ENCODE results near the gene CRIP2. TPM values are rescaled to one million over a fixed set of nuclear protein-coding genes. Genes with fewer than 3 reads are reported as not detected.

CRIP2 gene, protein sequence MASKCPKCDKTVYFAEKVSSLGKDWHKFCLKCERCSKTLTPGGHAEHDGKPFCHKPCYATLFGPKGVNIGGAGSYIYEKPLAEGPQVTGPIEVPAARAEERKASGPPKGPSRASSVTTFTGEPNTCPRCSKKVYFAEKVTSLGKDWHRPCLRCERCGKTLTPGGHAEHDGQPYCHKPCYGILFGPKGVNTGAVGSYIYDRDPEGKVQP
- total RNA-seq: 166 to 264 TPM (median 247 TPM) in 3 replicates
- long read RNA-seq, transcript CRIP2-203 (7 exons, 991 nt): minor isoform, 25 of 468 reads
- long read RNA-seq, transcript CRIP2-201 (8 exons, 1,857 nt): major isoform, 399 of 468 reads
- long read RNA-seq, partial matches to known transcripts: 6 of 468 reads
- long read RNA-seq, other reads (novel, unspliced or antisense): 29 of 468 reads

DNA sequence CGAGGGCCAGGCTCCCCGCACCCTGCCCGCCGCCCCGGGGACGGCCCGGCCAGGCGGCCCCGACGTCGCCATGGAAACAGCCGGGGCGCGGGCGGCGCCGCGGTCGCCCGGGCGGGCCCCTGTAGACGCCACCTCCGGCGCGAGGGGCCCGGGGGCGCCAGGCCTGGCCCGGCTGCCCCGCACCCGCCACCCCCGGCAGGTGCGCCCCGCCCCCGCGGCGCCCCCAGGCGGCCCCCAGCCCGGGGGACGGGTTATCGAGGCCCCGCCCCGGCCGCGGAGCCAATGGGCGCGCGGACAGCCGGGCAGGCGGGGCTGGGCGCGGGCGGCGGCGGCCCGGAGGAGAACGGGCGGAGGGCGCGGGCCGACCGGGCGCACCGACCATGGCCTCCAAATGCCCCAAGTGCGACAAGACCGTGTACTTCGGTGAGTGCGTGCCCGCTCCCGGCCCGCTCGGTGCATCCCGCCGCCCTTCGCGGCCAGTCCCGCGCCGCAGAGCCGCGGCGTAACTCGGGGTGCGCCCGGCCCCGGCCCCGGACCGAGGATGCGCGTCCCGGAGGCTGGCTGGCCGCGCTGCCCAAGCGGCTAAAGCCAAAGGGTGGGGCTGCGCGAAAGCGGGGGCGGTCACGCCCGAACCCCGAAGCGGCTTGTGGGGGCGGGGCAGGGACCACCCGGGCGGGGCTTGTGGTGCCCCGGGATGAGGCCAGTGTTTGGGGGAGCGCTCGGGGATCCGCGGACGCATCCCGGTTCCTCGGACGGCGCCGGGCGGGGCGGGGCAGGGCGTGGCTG is at the start of gene CRIP2:
CRIP2 (plus strand) TSS at position 339 of the 786 bp plus-strand sequence; CDS start at position 381, 42 bp downstream.
- H3K27me3 Mint-ChIP-seq (ENCODE audit: low read depth): no peaks in the 10 kb centered on the region
- no peaks in the 10 kb centered on the region for H3K9me3 Mint-ChIP-seq (ENCODE audit: low read depth)
- TF ChIP-seq, protein P1, sequence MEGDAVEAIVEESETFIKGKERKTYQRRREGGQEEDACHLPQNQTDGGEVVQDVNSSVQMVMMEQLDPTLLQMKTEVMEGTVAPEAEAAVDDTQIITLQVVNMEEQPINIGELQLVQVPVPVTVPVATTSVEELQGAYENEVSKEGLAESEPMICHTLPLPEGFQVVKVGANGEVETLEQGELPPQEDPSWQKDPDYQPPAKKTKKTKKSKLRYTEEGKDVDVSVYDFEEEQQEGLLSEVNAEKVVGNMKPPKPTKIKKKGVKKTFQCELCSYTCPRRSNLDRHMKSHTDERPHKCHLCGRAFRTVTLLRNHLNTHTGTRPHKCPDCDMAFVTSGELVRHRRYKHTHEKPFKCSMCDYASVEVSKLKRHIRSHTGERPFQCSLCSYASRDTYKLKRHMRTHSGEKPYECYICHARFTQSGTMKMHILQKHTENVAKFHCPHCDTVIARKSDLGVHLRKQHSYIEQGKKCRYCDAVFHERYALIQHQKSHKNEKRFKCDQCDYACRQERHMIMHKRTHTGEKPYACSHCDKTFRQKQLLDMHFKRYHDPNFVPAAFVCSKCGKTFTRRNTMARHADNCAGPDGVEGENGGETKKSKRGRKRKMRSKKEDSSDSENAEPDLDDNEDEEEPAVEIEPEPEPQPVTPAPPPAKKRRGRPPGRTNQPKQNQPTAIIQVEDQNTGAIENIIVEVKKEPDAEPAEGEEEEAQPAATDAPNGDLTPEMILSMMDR (IDR thresholded peaks at IDR 0.05): no peak
- H3K4me3 Mint-ChIP-seq (ENCODE audit: unreplicated experiment): peak within 1 kb of the TSS; percentile 79
- H3K27ac Mint-ChIP-seq (ENCODE audit: unreplicated experiment): peak within 1 kb of the TSS; percentile 83
- peaks cover under 1% of the 10 kb centered on the region for H3K36me3 Mint-ChIP-seq (ENCODE audit: low read depth)
- no peak for DNase-seq (ENCODE audit: low spot score)
- peaks cover 34% of the 10 kb centered on the region for H3K4me1 Mint-ChIP-seq (ENCODE audit: low read depth)

DNA sequence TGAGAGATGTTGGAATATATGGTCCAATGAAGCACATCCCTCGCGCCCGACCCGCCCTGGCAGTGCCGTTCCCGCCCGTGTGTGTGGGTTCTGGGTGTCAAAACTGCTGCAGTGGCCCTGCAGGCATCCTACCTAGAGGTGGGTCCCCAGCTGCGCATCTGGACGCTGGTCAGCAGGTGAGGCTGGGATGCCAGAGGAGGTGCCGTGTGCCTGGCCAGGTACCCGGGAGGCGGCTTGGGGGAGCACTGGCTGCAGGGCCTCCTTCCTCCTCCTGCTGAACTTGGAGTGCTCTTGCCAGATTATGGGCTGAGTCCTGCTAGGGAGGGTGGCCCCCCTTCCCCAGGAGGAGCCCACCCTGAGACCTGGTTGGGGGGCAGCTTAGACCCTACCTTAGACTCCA is 49.8 kb upstream of the CRIP2 start:
- no peaks in the 10 kb centered on the region for H3K27me3 Mint-ChIP-seq (ENCODE audit: low read depth)
- peaks cover 21% of the 10 kb centered on the region for H3K4me1 Mint-ChIP-seq (ENCODE audit: low read depth)
- no peak overlapping the region for H3K4me3 Mint-ChIP-seq (ENCODE audit: unreplicated experiment)
- no peaks in the 10 kb centered on the region for H3K9me3 Mint-ChIP-seq (ENCODE audit: low read depth)
- no peak overlapping the region for H3K27ac Mint-ChIP-seq (ENCODE audit: unreplicated experiment)
- TF ChIP-seq, protein P1 (IDR thresholded peaks at IDR 0.05): no peak
- DNase-seq (ENCODE audit: low spot score): no peak
- peaks cover 7% of the 10 kb centered on the region for H3K36me3 Mint-ChIP-seq (ENCODE audit: low read depth)

DNA sequence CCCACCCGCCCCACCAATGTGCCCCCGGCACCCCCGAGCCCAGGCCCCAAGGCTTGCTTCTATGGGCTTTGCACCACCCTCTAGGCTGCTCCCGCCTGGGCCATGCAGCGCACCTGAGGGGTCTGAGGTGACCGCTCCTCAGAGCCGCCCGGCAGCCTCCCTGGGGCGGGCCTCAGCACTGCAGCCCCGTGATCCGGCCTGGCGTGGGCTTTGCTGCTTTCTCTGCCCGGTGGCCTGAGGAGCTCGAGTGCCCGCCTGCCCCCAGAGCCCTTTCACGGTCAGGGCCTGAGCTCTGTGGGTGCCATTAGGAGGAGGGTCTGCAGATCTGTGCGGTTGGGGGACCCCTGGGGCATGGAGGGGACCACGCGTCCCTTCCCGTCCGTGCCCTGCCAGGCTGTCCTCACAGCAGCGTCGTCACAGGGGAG is 48.8 kb upstream of the CRIP2 start:
- H3K36me3 Mint-ChIP-seq (ENCODE audit: low read depth): peaks cover 11% of the 10 kb centered on the region
- H3K27ac Mint-ChIP-seq (ENCODE audit: unreplicated experiment): no peak overlapping the region
- TF ChIP-seq, protein P1 (IDR thresholded peaks at IDR 0.05): no peak
- H3K27me3 Mint-ChIP-seq (ENCODE audit: low read depth): no peaks in the 10 kb centered on the region
- peaks cover 2% of the 10 kb centered on the region for H3K9me3 Mint-ChIP-seq (ENCODE audit: low read depth)
- DNase-seq (ENCODE audit: low spot score): no peak
- no peak overlapping the region for H3K4me3 Mint-ChIP-seq (ENCODE audit: unreplicated experiment)
- peaks cover 29% of the 10 kb centered on the region for H3K4me1 Mint-ChIP-seq (ENCODE audit: low read depth)

DNA sequence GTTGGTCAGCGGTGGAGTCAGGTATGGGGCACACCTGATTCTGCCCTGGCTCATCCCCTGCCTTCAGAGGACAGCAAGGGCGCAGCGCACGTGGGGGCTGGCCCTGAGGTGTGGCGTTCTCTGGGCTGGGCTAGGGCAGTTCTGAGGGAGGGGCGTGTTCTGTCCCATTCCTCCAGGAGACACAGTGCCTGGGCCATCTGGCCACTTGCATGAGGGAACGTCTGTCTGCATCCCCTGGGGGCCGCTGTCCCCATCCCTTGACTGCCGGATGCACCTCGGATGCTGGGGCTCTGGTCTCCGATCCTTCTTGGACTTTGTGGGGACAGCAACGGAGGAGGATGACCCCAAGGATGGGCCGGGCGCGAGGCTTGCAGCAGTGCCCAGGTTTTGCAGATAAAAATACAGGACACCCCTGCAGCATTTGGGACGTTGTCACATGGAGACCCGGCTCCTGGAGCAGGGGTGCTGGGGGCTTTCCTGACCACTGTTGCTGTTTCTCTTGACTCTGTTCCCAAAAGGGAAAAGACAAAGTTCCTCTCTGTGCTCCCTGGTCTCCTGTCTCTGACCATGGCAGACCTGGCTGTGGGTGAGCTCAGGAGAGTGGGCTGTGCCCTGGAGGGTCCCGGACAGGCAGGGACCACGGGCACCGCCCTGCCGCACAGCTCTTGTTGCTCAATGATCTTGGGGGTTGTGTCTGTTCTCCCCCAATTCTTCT is 48.0 kb upstream of the CRIP2 start:
- H3K4me1 Mint-ChIP-seq (ENCODE audit: low read depth): peaks cover 26% of the 10 kb centered on the region
- TF ChIP-seq, protein P1 (IDR thresholded peaks at IDR 0.05): no peak
- no peaks in the 10 kb centered on the region for H3K27me3 Mint-ChIP-seq (ENCODE audit: low read depth)
- no peak overlapping the region for H3K4me3 Mint-ChIP-seq (ENCODE audit: unreplicated experiment)
- peaks cover 13% of the 10 kb centered on the region for H3K36me3 Mint-ChIP-seq (ENCODE audit: low read depth)
- peaks cover 3% of the 10 kb centered on the region for H3K9me3 Mint-ChIP-seq (ENCODE audit: low read depth)
- H3K27ac Mint-ChIP-seq (ENCODE audit: unreplicated experiment): no peak overlapping the region
- no peak for DNase-seq (ENCODE audit: low spot score)

DNA sequence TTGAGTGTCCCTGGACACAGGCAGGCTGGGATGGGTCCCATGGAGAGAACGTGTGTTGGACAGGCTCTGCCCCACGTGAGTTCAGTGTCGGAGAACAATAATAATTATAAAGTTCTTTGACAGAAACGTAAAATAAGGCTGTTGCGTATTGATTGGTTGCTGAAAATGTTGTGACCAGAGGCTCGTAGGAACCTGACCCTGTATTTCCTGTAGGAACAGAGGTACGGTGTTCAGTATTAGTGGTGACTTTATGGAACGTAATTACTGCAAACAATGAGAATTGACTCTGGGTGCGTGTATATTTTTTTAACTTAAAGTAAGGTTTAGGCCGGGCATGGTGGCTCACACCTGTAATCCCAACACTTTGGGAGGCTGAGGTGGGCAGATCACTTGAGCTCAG is 47.2 kb upstream of the CRIP2 start:
- Mint-ChIP-seq H3K27ac (ENCODE audit: unreplicated experiment) (no peak overlapping the region), H3K36me3 (ENCODE audit: low read depth) (peaks cover 13% of the 10 kb centered on the region), H3K4me1 (ENCODE audit: low read depth) (peaks cover 19% of the 10 kb centered on the region), H3K9me3 (ENCODE audit: low read depth) (peaks cover 3% of the 10 kb centered on the region), H3K27me3 (ENCODE audit: low read depth) (no peaks in the 10 kb centered on the region), H3K4me3 (ENCODE audit: unreplicated experiment) (no peak overlapping the region)
- TF ChIP-seq, protein P1 (IDR thresholded peaks at IDR 0.05): no peak
- no peak for DNase-seq (ENCODE audit: low spot score)

All from chondrocyte (in vitro differentiated cells).